ENCODE measurements around the gene ODF2.

ODF2 gene

DNA sequence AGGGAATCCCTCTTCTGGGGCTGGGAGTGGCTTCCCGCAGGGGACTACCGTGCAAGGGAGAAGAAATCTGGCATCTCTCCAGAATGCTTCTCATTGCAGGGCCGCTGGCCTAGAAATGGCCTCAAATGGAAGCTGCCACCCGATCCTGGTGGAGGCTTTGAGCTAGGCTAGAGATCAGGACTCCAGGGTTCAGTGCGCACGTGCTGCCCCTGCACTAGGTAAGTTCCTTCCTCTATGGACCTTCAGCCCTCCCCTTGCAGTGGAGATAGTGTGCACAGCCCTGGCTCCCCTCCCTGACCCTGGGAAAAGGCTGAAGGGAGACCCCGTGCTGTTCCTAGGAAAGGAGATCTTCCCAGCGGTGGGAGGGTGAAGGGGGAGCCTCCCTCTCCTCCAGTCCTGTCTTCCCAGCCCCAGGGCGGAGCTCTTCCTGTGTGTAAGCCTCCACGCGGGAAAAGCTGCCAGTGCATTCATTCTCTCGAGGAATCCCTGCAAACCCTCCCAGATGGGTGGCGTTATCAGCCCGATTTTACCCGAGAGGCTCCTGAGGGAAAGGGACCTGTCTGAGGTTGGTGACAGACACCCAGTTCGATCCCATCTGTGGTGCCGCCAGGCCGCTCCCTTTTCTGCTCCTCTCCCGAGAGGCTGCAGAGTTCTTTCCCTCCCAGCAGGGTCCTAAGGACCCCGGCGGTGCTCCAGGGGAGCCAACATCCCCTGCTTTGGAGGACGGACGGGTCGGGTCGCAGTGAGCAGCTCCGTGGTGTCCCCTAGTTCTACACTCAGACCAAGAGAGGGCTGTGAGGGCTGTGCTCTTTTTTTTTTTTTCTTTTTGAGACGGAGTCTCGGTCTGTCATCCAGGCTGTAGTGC, 36.5 kb upstream of the ODF2 start:
- TF ChIP-seq TOX (CRISPR knock-in tag; IDR thresholded peaks at IDR 0.05; ENCODE audit: borderline replicate concordance) (no peak), ARNTL (CRISPR knock-in tag; IDR thresholded peaks at IDR 0.05; ENCODE audit: borderline replicate concordance, low read depth) (no peak), ZNF565 (CRISPR knock-in tag; conservative IDR thresholded peaks at IDR 0.05; ENCODE audit: low read depth) (no peak), ESRRG (CRISPR knock-in tag; IDR thresholded peaks at IDR 0.05) (no peak), ZNF70 (CRISPR knock-in tag; IDR thresholded peaks at IDR 0.05) (no peak)
- TF ChIP-seq, protein P1, sequence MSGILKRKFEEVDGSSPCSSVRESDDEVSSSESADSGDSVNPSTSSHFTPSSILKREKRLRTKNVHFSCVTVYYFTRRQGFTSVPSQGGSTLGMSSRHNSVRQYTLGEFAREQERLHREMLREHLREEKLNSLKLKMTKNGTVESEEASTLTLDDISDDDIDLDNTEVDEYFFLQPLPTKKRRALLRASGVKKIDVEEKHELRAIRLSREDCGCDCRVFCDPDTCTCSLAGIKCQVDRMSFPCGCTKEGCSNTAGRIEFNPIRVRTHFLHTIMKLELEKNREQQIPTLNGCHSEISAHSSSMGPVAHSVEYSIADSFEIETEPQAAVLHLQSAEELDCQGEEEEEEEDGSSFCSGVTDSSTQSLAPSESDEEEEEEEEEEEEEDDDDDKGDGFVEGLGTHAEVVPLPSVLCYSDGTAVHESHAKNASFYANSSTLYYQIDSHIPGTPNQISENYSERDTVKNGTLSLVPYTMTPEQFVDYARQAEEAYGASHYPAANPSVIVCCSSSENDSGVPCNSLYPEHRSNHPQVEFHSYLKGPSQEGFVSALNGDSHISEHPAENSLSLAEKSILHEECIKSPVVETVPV (CRISPR knock-in tag; IDR thresholded peaks at IDR 0.05), result no peak
- ATAC-seq, result no peak

DNA sequence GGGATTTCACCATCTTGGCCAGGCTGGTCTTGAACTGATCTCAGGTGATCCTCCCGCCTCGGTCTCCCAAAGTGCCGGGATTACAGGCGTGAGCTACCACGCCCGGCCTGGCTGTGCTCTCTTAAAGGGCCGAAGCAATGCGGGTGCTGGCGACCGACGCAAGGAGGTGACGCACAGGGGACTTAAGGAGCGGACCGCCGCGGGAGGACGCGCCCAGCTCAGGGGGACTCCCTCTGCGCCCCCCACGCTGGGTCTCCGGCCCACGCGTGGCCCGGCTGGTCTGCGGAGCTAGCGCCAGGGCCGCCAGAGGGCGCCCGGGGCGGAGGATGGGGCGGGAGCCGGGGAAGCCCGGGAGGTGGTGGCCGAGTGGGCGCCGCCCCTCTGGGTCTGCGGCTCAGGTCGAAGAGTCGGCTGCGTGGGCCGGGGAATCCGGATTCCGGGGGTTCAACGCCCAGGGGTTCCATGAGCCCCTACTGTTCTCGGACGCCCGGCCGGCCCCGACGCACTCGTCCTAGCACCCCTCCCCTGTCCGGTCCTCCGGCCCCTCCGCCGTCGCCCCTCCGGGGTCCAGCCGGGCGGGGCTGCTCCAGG, 35.7 kb upstream of the ODF2 start:
- ATAC-seq, result peak; percentile 91
- TF ChIP-seq ZNF70 (CRISPR knock-in tag; IDR thresholded peaks at IDR 0.05), result no peak
- no peak for TF ChIP-seq PPARA (CRISPR knock-in tag; IDR thresholded peaks at IDR 0.05; ENCODE audit: borderline replicate concordance)
- no peak for TF ChIP-seq ARNTL (CRISPR knock-in tag; IDR thresholded peaks at IDR 0.05; ENCODE audit: borderline replicate concordance, low read depth)
- TF ChIP-seq OSR1 (CRISPR knock-in tag; IDR thresholded peaks at IDR 0.05), result no peak
- no peak for TF ChIP-seq ZNF8 (CRISPR knock-in tag; IDR thresholded peaks at IDR 0.05)
- no peak for TF ChIP-seq BACH2 (CRISPR knock-in tag; IDR thresholded peaks at IDR 0.05; ENCODE audit: borderline replicate concordance)
- TF ChIP-seq RARB (CRISPR knock-in tag; IDR thresholded peaks at IDR 0.05), result no peak
- TF ChIP-seq, protein P1 (CRISPR knock-in tag; IDR thresholded peaks at IDR 0.05), result no peak
- TF ChIP-seq GLIS3 (CRISPR knock-in tag; IDR thresholded peaks at IDR 0.05), result no peak
- TF ChIP-seq, protein P2, sequence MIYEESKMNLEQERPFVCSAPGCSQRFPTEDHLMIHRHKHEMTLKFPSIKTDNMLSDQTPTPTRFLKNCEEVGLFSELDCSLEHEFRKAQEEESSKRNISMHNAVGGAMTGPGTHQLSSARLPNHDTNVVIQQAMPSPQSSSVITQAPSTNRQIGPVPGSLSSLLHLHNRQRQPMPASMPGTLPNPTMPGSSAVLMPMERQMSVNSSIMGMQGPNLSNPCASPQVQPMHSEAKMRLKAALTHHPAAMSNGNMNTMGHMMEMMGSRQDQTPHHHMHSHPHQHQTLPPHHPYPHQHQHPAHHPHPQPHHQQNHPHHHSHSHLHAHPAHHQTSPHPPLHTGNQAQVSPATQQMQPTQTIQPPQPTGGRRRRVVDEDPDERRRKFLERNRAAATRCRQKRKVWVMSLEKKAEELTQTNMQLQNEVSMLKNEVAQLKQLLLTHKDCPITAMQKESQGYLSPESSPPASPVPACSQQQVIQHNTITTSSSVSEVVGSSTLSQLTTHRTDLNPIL (CRISPR knock-in tag; IDR thresholded peaks at IDR 0.05; ENCODE audit: low read depth), result no peak
- no peak for TF ChIP-seq ESRRG (CRISPR knock-in tag; IDR thresholded peaks at IDR 0.05)
- TF ChIP-seq, protein P3, sequence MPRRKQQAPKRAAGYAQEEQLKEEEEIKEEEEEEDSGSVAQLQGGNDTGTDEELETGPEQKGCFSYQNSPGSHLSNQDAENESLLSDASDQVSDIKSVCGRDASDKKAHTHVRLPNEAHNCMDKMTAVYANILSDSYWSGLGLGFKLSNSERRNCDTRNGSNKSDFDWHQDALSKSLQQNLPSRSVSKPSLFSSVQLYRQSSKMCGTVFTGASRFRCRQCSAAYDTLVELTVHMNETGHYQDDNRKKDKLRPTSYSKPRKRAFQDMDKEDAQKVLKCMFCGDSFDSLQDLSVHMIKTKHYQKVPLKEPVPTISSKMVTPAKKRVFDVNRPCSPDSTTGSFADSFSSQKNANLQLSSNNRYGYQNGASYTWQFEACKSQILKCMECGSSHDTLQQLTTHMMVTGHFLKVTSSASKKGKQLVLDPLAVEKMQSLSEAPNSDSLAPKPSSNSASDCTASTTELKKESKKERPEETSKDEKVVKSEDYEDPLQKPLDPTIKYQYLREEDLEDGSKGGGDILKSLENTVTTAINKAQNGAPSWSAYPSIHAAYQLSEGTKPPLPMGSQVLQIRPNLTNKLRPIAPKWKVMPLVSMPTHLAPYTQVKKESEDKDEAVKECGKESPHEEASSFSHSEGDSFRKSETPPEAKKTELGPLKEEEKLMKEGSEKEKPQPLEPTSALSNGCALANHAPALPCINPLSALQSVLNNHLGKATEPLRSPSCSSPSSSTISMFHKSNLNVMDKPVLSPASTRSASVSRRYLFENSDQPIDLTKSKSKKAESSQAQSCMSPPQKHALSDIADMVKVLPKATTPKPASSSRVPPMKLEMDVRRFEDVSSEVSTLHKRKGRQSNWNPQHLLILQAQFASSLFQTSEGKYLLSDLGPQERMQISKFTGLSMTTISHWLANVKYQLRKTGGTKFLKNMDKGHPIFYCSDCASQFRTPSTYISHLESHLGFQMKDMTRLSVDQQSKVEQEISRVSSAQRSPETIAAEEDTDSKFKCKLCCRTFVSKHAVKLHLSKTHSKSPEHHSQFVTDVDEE (CRISPR knock-in tag; IDR thresholded peaks at IDR 0.05), result no peak; the same call in 1 of the 2 replicates
- no peak for TF ChIP-seq CSDC2 (CRISPR knock-in tag; IDR thresholded peaks at IDR 0.05)
- no peak for TF ChIP-seq ZFP30 (CRISPR knock-in tag; IDR thresholded peaks at IDR 0.05)
- no peak for TF ChIP-seq ISL1 (CRISPR knock-in tag; IDR thresholded peaks at IDR 0.05)
- TF ChIP-seq, protein P4, sequence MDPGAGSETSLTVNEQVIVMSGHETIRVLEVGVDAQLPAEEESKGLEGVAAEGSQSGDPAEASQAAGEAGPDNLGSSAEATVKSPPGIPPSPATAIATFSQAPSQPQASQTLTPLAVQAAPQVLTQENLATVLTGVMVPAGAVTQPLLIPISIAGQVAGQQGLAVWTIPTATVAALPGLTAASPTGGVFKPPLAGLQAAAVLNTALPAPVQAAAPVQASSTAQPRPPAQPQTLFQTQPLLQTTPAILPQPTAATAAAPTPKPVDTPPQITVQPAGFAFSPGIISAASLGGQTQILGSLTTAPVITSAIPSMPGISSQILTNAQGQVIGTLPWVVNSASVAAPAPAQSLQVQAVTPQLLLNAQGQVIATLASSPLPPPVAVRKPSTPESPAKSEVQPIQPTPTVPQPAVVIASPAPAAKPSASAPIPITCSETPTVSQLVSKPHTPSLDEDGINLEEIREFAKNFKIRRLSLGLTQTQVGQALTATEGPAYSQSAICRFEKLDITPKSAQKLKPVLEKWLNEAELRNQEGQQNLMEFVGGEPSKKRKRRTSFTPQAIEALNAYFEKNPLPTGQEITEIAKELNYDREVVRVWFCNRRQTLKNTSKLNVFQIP (CRISPR knock-in tag; IDR thresholded peaks at IDR 0.05; ENCODE audit: borderline replicate concordance, low read depth), result no peak
- TF ChIP-seq ZNF565 (CRISPR knock-in tag; conservative IDR thresholded peaks at IDR 0.05; ENCODE audit: low read depth), result no peak
- no peak for TF ChIP-seq TOX (CRISPR knock-in tag; IDR thresholded peaks at IDR 0.05; ENCODE audit: borderline replicate concordance)
- TF ChIP-seq SNAI2 (CRISPR knock-in tag; IDR thresholded peaks at IDR 0.05), result no peak
